HCT116 (cell line): ENCODE data around the gene ITGB7. TPM values are rescaled to one million over a fixed set of nuclear protein-coding genes. Genes with fewer than 3 reads are reported as not detected.

Source experiments
- ATAC-seq: fragments of 200-7000 bp; cut with Tn5 transposase; 2 replicates; pipeline ENCODE4 v1.9.1; 2020; ENCODE audit warnings: mild to moderate bottlenecking, moderate library complexity
- BruUV-seq: library from RNA; stranded (reverse); fragments of 400-500 nt; replicated peaks from 2 replicates; lab custom pipeline; 2021; lab: Mats Ljungman, UMichigan
- CTCF ChIA-PET: fragments of 300-600 bp; sonication (Branson Sonifier 250); formaldehyde crosslinking; loops from one replicate; lab custom pipeline; 2021; ENCODE audit warnings: antibody characterized with exemption; lab: Charles Lee
- POLR2A ChIA-PET: fragments of 300-600, 350-600 bp; sonication (Branson Sonifier 250); formaldehyde crosslinking; loops from one replicate; lab custom pipeline; 2021; ENCODE audit warnings: antibody characterized with exemption; lab: Charles Lee
- RAD21 ChIA-PET, 2 experiments: fragments of 300-600 bp; sonication (Branson Sonifier 250); formaldehyde crosslinking; loops; one replicate each; lab custom pipeline; 2023; ENCODE audit warnings: low total read pairs in 2 of 2; ENCODE audit not compliant: uncharacterized antibody in 2 of 2, unreplicated experiment in 2 of 2, low non-redundant PET in 1 of 2; lab: Charles Lee
- DNase-seq: peaks from one replicate; pipeline ENCODE4 v3.0.0-alpha.2; 2010; ENCODE audit warnings: low read depth, low spot score
- H2AFZ ChIP-seq: fragments of 200-600 bp; shearing (Covaris generic), sonication (generic); 2 replicates; pipeline ENCODE4 v1.6.1; 2017; ENCODE audit warnings: low read depth, mixed run types, mixed read lengths, antibody characterized with exemption, low read length; ENCODE audit not compliant: poor library complexity, severe bottlenecking
- H3K27ac ChIP-seq: 2 replicates; pipeline ENCODE4 v1.5.1; 2012; ENCODE audit warnings: low read depth, low read length
- H3K27me3 ChIP-seq: fragments of 200-600 bp; sonication (generic); 2 replicates; pipeline ENCODE4 v1.6.1; 2016; ENCODE audit warnings: mixed run types, low read length, mixed read lengths; ENCODE audit not compliant: insufficient read depth
- H3K36me3 ChIP-seq, 2 experiments: fragments of 200-500 bp in 1 of 2; fragments of 200-600 bp in 1 of 2; sonication (Bioruptor generic) in 1 of 2; sonication (generic) in 1 of 2; 2 replicates each; pipeline versions ENCODE4 v1.5.1 to v1.6.1; 2014 to 2016; ENCODE audit warnings: low read length in 2 of 2, inconsistent platforms in 1 of 2, mixed read lengths in 1 of 2, mixed run types in 1 of 2; ENCODE audit not compliant: insufficient read depth in 2 of 2, control insufficient read depth in 1 of 2
- H3K4me1 ChIP-seq, 2 experiments: fragments of 200-600 bp in 1 of 2; sonication (generic) in 1 of 2; 2 replicates each; pipeline versions ENCODE4 v1.5.1 to v1.6.1; 2012 to 2017; ENCODE audit warnings: low read length in 2 of 2, inconsistent platforms in 1 of 2, mild to moderate bottlenecking in 1 of 2, mixed read lengths in 1 of 2, mixed run types in 1 of 2, moderate library complexity in 1 of 2; ENCODE audit not compliant: insufficient read depth in 2 of 2, control insufficient read depth in 1 of 2
- H3K4me2 ChIP-seq: fragments of 200-600 bp; sonication (generic); 2 replicates; pipeline ENCODE4 v1.6.1; 2017; ENCODE audit warnings: mixed run types, low read length, mixed read lengths
- H3K4me3 ChIP-seq, 2 experiments: fragments of 200-600 bp in 1 of 2; sonication (generic) in 1 of 2; replicated peaks in 1 of 2; 2 replicates each; pipeline ENCODE4 v1.5.1; 2011 to 2016; ENCODE audit warnings: low read length in 2 of 2, control low read depth in 1 of 2, low read depth in 1 of 2, mild to moderate bottlenecking in 1 of 2, mixed read lengths in 1 of 2, mixed run types in 1 of 2
- H3K79me2 ChIP-seq: fragments of 200-600 bp; sonication (generic); 2 replicates; pipeline ENCODE4 v1.6.1; 2017; ENCODE audit warnings: mild to moderate bottlenecking, mixed run types, low read length, moderate library complexity, mixed read lengths; ENCODE audit not compliant: insufficient read depth
- H3K9ac ChIP-seq: fragments of 200-600 bp; sonication (generic); 2 replicates; pipeline ENCODE4 v1.6.1; 2016; ENCODE audit warnings: low read length, mixed read lengths
- H3K9me2 ChIP-seq: fragments of 200-600 bp; sonication (generic), shearing (Covaris generic); 2 replicates; pipeline ENCODE4 v1.6.1; 2017; ENCODE audit warnings: mixed run types, mild to moderate bottlenecking, moderate library complexity; ENCODE audit not compliant: insufficient read depth
- H3K9me3 ChIP-seq, 2 experiments: fragments of 200-500 bp in 1 of 2; fragments of 200-600 bp in 1 of 2; sonication (Bioruptor generic) in 1 of 2; sonication (generic) in 1 of 2; 2 replicates each; pipeline ENCODE4 v1.6.1; 2014 to 2017; ENCODE audit warnings: low read length in 2 of 2, mixed read lengths in 2 of 2, inconsistent platforms in 1 of 2, low read depth in 1 of 2, mild to moderate bottlenecking in 1 of 2, mixed run types in 1 of 2, moderate library complexity in 1 of 2; ENCODE audit not compliant: control insufficient read depth in 1 of 2, insufficient read depth in 1 of 2
- H4K20me1 ChIP-seq: fragments of 200-600 bp; sonication (generic), shearing (Covaris generic); 2 replicates; pipeline ENCODE4 v1.6.1; 2017; ENCODE audit warnings: mixed run types, mild to moderate bottlenecking, moderate library complexity; ENCODE audit not compliant: insufficient read depth
- ATF3 ChIP-seq: IDR thresholded peaks from 2 replicates; pipeline ENCODE4 v1.6.1; 2012
- CBX3 ChIP-seq: IDR thresholded peaks from 2 replicates; pipeline ENCODE4 v1.6.1; 2012; ENCODE audit warnings: low read depth
- EGR1 ChIP-seq: IDR thresholded peaks from 2 replicates; pipeline ENCODE4 v1.6.1; 2012; ENCODE audit warnings: low read depth
- ELF1 ChIP-seq: IDR thresholded peaks from 2 replicates; pipeline ENCODE4 v1.6.1; 2012; ENCODE audit warnings: low read depth, borderline replicate concordance
- EZH2 ChIP-seq: fragments of 200-600 bp; sonication (generic); IDR thresholded peaks from 2 replicates; pipeline ENCODE4 v1.6.1; 2017; ENCODE audit warnings: antibody characterized with exemption, mixed run types
- EZH2phosphoT487 ChIP-seq: fragments of 200-600 bp; IDR thresholded peaks from 2 replicates; pipeline ENCODE4 v1.6.1; 2018; ENCODE audit warnings: antibody characterized with exemption, borderline replicate concordance
- FOSL1 ChIP-seq: IDR thresholded peaks from 2 replicates; pipeline ENCODE4 v1.6.1; 2012; ENCODE audit warnings: low read depth
- JUND ChIP-seq: IDR thresholded peaks from 2 replicates; pipeline ENCODE4 v1.6.1; 2012
- MAX ChIP-seq: IDR thresholded peaks from 2 replicates; pipeline ENCODE4 v1.6.1; 2012
- POLR2A ChIP-seq: IDR thresholded peaks from 2 replicates; pipeline ENCODE4 v1.7.0; 2011; ENCODE audit warnings: borderline replicate concordance; ENCODE audit not compliant: insufficient read depth, insufficient read length; ENCODE audit errors: extremely low read depth
- POLR2AphosphoS5 ChIP-seq: IDR thresholded peaks from 2 replicates; pipeline ENCODE4 v1.6.1; 2011; ENCODE audit warnings: mild to moderate bottlenecking, low read depth, low read length, moderate library complexity
- RAD21 ChIP-seq: IDR thresholded peaks from 2 replicates; pipeline ENCODE4 v1.6.1; 2012; ENCODE audit warnings: low read depth, mild to moderate bottlenecking
- SRF ChIP-seq: IDR thresholded peaks from 2 replicates; pipeline ENCODE4 v1.6.1; 2012; ENCODE audit warnings: low read depth
- YY1 ChIP-seq: IDR thresholded peaks from 2 replicates; pipeline ENCODE4 v1.6.1; 2011; ENCODE audit warnings: low read length, low read depth, moderate library complexity, mild to moderate bottlenecking; ENCODE audit not compliant: insufficient replicate concordance; ENCODE audit errors: extremely low read depth
- ZBTB33 ChIP-seq: IDR thresholded peaks from 2 replicates; pipeline ENCODE4 v1.6.1; 2011; ENCODE audit warnings: mild to moderate bottlenecking, low read length, moderate library complexity; ENCODE audit not compliant: insufficient replicate concordance; ENCODE audit errors: extremely low read depth
- ZFX ChIP-seq: fragments of 450-650 bp; IDR thresholded peaks from 2 replicates; pipeline ENCODE4 v1.6.1; 2017
- intact Hi-C: fragments of 100-400 bp; cut with micrococcal nuclease; formaldehyde crosslinking; loops from 2 replicates; pipeline ENCODE4 v1.10.0; 2022
- total RNA-seq: library from RNA; stranded (reverse); gene quantifications from one replicate; pipeline ENCODE4 v1.2.1, GENCODE V29; 2021; ENCODE audit not compliant: unreplicated experiment
- TF ChIP-seq, protein P1 (sequence below): IDR thresholded peaks from 2 replicates; pipeline ENCODE4 v1.6.1; 2012; ENCODE audit warnings: low read depth

The ITGB7 gene
- total RNA-seq, 1 experiment from 2014 or later = 1.9 TPM

- Histone ChIP-seq H3K9me3 (no peaks in the 10 kb centered on the region), H4K20me1 (no peaks in the 10 kb centered on the region), H2AFZ (no peak overlapping the region), H3K79me2 (peaks cover 14% of the 10 kb centered on the region), H3K4me3 (no peak overlapping the region), H3K9ac (peak overlapping the region; percentile 93), H3K36me3 (no peaks in the 10 kb centered on the region), H3K27me3 (no peaks in the 10 kb centered on the region), H3K27ac (peak overlapping the region; percentile 46), H3K9me2 (no peaks in the 10 kb centered on the region), H3K4me2 (peak overlapping the region; percentile 54), H3K4me1 (peaks cover 38 to 72% of the 10 kb centered on the region in 2 experiments)
- ChIA-PET CTCF (interaction anchor here (0.6 to 1.2 kb wide), 3 partner anchors 44 to 98 kb away, joined by 3 to 4 read pairs (median 4); partner anchors contain the start of genes AAAS and ESPL1), RAD21 (no interaction called here), POLR2A (no interaction called here)
- intact Hi-C loops = no loop called here
- no peak for TF ChIP-seq RAD21
- no peak for TF ChIP-seq EZH2
- no peak for TF ChIP-seq ZFX
- TF ChIP-seq MAX = no peak
- no peak for TF ChIP-seq ATF3
- no peak for TF ChIP-seq POLR2AphosphoS5
- no peak for TF ChIP-seq CBX3
- TF ChIP-seq EZH2phosphoT487 = no peak
- no peak for TF ChIP-seq ELF1
- no peak for TF ChIP-seq JUND
- TF ChIP-seq ZBTB33 = no peak
- TF ChIP-seq, protein P1, sequence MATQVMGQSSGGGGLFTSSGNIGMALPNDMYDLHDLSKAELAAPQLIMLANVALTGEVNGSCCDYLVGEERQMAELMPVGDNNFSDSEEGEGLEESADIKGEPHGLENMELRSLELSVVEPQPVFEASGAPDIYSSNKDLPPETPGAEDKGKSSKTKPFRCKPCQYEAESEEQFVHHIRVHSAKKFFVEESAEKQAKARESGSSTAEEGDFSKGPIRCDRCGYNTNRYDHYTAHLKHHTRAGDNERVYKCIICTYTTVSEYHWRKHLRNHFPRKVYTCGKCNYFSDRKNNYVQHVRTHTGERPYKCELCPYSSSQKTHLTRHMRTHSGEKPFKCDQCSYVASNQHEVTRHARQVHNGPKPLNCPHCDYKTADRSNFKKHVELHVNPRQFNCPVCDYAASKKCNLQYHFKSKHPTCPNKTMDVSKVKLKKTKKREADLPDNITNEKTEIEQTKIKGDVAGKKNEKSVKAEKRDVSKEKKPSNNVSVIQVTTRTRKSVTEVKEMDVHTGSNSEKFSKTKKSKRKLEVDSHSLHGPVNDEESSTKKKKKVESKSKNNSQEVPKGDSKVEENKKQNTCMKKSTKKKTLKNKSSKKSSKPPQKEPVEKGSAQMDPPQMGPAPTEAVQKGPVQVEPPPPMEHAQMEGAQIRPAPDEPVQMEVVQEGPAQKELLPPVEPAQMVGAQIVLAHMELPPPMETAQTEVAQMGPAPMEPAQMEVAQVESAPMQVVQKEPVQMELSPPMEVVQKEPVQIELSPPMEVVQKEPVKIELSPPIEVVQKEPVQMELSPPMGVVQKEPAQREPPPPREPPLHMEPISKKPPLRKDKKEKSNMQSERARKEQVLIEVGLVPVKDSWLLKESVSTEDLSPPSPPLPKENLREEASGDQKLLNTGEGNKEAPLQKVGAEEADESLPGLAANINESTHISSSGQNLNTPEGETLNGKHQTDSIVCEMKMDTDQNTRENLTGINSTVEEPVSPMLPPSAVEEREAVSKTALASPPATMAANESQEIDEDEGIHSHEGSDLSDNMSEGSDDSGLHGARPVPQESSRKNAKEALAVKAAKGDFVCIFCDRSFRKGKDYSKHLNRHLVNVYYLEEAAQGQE = no peak
- no peak for TF ChIP-seq YY1
- no peak for TF ChIP-seq FOSL1
- no peak for TF ChIP-seq EGR1
- TF ChIP-seq SRF = no peak
- no peak for TF ChIP-seq POLR2A
- no TSS peak for BruUV-seq
- DNase-seq (no peak), ATAC-seq (no peak)
Measured at GRCh38 chr12:53223389-53224060, 16.5 kb upstream of the ITGB7 start.
